GM11168 (cell line): Measurements from ENCODE around the gene MAGEA12.
"Not testable (repeated sequence)": the region's sequence is repeated elsewhere in the genome, so short reads cannot be mapped to it uniquely, and the experiment has no call there.

Source experiments
- in situ Hi-C: fragments of 300-500 bp; cut with MboI; formaldehyde crosslinking; loops from one replicate; pipeline ENCODE4 v1.12.0; 2022; ENCODE audit warnings: low sequenced_read_pairs; ENCODE audit not compliant: unreplicated experiment

Gene MAGEA12, protein sequence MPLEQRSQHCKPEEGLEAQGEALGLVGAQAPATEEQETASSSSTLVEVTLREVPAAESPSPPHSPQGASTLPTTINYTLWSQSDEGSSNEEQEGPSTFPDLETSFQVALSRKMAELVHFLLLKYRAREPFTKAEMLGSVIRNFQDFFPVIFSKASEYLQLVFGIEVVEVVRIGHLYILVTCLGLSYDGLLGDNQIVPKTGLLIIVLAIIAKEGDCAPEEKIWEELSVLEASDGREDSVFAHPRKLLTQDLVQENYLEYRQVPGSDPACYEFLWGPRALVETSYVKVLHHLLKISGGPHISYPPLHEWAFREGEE

DNA sequence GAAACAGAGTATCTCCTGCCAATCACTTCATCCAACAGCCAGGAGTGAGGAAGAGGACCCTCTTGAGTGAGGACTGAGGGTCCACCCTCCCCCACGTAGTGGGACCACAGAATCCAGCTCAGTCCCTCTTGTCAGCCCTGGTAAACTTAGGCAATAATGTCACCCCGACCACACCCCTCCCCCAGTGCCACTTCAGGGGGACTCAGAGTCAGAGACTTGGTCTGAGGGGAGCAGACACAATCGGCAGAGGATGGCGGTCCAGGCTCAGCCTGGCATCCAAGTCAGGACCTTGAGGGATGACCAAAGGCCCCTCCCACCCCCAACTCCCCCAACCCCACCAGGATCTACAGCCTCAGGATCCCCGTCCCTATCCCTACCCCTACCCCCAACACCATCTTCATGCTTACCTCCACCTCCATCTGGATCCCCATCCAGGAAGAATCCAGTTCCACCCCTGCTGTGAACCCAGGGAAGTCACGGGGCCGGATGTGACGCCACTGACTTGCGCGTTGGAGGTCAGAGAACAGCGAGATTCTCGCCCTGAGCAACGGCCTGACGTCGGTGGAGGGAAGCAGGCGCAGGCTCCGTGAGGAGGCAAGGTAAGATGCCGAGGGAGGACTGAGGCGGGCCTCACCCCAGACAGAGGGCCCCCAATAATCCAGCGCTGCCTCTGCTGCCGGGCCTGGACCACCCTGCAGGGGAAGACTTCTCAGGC lies at the start of gene MAGEA12, which contains the start of gene CSAG1:
MAGEA12 (plus strand) TSS at position 497 of the 715 bp plus-strand sequence. CDS start 2,405 bp downstream, outside the sequence.
CSAG1 (minus strand) TSS at position 461 of the 715 bp plus-strand sequence. CDS start 1,261 bp downstream, outside the sequence.
- in situ Hi-C loops: no loop called here

DNA sequence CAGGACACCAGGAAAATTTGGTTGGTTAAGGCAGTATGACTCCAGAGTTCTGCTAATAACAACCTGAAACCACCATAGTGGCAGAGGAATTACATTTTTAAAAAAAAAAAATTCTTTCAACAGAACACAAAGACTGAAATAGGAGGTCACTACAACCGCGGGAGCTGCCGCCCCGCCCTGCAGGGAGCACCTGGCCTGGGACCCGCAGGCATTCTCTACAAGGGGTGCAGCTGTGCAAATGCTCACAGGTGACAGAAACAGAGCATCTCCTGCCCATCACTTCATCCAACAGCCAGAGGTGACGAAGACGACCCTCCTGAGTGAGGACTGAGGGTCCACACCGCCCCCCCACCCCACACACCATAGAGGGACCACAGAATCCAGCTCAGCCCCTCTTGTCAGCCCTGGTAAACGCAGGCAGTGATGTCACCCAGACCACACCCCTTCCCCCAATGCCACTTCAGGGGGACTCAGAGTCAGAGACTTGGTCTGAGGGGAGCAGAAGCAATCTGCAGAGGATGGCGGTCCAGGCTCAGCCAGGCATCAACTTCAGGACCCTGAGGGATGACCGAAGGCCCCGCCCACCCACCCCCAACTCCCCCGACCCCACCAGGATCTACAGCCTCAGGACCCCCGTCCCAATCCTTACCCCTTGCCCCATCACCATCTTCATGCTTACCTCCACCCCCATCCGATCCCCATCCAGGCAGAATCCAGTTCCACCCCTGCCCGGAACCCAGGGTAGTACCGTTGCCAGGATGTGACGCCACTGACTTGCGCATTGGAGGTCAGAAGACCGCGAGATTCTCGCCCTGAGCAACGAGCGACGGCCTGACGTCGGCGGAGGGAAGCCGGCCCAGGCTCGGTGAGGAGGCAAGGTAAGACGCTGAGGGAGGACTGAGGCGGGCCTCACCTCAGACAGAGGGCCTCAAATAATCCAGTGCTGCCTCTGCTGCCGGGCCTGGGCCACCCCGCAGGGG lies 35.3 kb upstream of the MAGEA12 start, which contains the start of gene MAGEA3:
MAGEA3 (plus strand) TSS at position 843 of the 980 bp plus-strand sequence. CDS start 2,039 bp downstream, outside the sequence.
- in situ Hi-C loops: not testable (repeated sequence)

DNA sequence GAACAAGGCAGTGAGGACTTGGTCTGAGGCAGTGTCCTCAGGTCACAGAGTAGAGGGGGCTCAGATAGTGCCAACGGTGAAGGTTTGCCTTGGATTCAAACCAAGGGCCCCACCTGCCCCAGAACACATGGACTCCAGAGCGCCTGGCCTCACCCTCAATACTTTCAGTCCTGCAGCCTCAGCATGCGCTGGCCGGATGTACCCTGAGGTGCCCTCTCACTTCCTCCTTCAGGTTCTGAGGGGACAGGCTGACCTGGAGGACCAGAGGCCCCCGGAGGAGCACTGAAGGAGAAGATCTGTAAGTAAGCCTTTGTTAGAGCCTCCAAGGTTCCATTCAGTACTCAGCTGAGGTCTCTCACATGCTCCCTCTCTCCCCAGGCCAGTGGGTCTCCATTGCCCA lies 33.2 kb upstream of the MAGEA12 start:
- in situ Hi-C loops: not testable (repeated sequence)

DNA sequence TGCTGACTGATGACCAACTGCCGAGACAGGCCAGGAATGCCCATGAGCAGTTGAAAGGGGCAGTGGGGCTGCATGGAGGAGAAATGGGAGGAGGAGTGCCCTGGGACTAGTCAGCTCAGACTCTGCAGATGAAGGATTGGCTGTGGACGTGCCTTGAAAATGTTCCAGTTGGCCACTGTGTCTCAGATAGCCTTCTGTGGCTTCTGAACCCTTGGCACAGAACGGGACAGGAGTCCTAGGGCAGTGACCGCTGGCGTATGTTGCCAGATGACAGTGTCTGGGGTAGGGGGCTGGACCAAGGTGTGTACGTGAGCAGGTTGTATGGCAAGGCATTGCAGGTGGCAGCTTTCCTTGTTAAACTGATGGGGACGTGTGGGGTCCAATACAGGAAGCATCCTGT lies 27.1 kb upstream of the MAGEA12 start:
- in situ Hi-C loops: not testable (repeated sequence)

DNA sequence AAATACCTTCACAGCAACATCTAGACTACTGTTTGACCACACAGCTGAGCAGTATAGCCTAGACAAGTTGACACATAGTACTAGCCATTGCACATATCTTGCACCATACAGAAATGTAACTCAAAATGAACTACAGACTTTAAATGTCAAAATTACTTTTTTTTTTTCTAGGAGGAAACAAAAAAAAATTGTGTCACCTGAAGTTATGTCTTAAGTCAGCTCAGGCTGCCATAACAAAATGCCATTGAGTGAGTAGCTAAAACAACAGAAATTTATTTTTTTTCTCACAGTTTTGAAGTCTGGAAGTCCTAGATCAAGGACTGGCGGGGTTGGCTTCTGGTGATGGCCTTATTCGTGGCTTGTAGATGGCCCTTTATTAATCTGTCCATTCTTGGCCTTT lies 24.4 kb upstream of the MAGEA12 start, which contains the start of gene CSAG2:
CSAG2 (minus strand) TSS at position 101 of the 400 bp plus-strand sequence. CDS start 161 bp downstream, outside the sequence.
- in situ Hi-C loops: not testable (repeated sequence)

DNA sequence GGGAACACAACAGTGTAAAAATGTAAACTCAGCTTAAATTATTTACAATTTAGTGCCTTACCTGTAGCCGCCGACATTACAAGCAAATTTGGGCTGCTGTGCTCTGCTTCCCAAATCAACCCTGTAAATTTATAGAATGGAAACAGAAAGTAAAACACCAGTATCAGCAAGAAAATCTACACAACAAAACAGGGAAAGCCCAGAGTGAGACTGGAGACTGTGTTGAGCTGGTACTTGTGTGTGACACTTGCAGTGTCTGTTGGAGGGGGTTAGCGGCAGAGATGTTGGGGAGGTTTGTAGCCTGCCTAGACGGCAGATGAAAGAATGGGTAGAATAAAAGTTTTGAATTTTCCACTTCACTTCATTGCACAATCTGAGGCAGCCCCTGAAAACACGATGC lies 20.4 kb upstream of the MAGEA12 start:
- in situ Hi-C loops: not testable (repeated sequence)

DNA sequence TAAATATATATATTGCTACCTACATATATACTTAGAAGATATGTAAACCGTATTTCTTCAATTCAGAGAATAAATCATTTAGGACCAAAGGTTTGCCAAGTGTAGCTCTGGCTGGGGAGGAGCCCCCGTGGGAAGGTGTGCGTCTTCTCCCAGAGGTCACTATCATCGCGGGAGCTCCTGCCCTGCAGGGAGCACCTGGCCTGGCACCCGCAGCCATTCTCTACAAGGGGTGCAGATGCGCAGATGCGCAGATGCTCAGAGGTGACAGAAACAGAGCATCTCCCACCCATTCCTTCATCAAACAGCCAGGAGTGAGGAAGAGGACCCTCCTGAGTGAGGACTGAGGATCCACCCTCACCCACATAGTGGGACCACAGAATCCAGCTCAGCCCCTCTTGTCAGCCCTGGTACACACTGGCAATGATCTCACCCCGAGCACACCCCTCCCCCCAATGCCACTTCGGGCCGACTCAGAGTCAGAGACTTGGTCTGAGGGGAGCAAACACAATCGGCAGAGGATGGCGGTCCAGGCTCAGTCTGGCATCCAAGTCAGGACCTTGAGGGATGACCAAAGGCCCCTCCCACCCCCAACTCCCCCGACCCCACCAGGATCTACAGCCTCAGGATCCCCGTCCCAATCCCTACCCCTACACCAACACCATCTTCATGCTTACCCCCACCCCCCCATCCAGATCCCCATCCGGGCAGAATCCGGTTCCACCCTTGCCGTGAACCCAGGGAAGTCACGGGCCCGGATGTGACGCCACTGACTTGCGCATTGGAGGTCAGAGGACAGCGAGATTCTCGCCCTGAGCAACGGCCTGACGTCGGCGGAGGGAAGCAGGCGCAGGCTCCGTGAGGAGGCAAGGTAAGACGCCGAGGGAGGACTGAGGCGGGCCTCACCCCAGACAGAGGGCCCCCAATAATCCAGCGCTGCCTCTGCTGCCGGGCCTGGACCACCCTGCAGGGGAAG lies 19.5 kb upstream of the MAGEA12 start, which contains the start of gene MAGEA2B:
MAGEA2B (plus strand) TSS at position 814 of the 973 bp plus-strand sequence. CDS start 2,479 bp downstream, outside the sequence.
- in situ Hi-C loops: not testable (repeated sequence)

DNA sequence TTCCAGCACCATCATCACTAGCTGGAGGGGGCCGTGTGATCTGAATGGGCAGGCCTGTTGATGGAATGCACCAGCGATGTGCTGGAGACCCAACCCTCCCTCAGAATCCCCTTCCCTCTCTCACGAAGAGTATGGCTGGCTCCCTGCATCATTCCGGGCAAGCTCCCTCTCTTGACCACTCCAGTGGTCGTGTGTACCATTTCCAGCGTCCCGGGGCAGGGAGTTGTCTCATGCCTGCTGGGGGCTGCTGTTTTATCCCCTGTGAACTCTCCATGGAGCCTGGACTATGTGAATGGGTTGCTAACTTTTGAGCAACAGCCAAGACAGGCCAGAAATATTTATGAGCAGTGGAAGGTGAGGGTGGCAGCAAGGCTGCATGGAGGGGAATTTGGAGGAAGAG lies 8.1 kb upstream of the MAGEA12 start:
- in situ Hi-C loops: no loop called here

DNA sequence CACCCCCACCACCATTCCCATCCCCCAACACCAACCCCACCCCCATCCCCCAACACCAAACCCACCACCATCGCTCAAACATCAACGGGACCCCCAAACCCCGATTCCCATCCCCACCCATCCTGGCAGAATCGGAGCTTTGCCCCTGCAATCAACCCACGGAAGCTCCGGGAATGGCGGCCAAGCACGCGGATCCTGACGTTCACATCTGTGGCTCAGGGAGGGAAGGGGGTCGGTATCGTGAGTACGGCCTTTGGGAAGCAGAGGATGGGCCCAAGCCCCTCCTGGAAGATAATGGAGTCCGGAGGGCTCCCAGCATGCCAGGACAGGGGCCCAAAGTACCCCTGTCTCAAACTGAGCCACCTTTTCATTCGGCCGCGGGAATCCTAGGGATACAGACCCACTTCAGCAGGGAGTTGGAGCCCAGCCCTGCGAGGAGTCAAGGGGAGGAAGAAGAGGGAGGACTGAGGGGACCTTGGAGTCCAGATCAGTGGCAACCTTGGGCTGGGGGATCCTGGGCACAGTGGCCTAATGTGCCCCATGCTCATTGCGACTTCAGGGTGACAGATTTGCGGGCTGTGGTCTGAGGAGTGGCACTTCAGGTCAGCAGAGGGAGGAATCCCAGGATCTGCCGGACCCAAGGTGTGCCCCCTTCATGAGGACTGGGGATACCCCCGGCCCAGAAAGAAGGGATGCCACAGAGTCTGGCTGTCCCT lies 744 bp downstream of the MAGEA12 start:
- in situ Hi-C loops: not testable (repeated sequence)

DNA sequence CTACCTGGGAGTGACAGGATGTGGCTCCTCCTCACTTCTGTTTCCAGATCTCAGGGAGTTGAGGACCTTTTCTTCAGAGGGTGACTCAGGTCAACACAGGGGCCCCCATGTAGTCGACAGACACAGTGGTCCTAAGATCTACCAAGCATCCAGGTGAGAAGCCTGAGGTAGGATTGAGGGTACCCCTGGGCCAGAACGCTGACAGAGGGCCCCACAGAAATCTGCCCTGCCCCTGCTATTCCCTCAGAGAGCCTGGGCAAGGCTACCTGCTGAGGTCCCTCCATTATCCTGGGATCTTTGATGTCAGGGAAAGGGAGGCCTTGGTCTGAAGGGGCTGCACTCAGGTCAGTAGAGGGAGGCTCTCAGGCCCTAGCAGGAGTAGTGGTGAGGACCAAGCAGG lies 1.5 kb downstream of the MAGEA12 start:
- in situ Hi-C loops: no loop called here

DNA sequence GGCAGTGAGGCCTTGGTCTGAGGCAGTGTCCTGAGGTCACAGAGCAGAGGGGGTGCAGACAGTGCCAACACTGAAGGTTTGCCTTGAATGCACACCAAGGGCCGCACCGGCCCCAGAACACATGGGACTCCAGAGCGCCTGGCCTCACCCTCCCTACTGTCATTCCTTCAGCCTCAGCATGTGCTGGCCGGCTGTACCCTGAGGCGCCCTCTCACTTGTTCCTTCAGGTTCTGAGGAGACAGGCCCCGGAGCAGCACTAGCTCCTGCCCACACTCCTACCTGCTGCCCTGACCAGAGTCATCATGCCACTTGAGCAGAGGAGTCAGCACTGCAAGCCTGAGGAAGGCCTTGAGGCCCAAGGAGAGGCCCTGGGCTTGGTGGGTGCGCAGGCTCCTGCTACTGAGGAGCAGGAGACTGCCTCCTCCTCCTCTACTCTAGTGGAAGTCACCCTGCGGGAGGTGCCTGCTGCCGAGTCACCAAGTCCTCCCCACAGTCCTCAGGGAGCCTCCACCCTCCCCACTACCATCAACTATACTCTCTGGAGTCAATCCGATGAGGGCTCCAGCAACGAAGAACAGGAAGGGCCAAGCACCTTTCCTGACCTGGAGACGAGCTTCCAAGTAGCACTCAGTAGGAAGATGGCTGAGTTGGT lies 2.4 kb downstream of the MAGEA12 start:
- in situ Hi-C loops: no loop called here

DNA sequence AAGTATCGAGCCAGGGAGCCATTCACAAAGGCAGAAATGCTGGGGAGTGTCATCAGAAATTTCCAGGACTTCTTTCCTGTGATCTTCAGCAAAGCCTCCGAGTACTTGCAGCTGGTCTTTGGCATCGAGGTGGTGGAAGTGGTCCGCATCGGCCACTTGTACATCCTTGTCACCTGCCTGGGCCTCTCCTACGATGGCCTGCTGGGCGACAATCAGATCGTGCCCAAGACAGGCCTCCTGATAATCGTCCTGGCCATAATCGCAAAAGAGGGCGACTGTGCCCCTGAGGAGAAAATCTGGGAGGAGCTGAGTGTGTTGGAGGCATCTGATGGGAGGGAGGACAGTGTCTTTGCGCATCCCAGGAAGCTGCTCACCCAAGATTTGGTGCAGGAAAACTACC lies 3.0 kb downstream of the MAGEA12 start:
- in situ Hi-C loops: not testable (repeated sequence)

DNA sequence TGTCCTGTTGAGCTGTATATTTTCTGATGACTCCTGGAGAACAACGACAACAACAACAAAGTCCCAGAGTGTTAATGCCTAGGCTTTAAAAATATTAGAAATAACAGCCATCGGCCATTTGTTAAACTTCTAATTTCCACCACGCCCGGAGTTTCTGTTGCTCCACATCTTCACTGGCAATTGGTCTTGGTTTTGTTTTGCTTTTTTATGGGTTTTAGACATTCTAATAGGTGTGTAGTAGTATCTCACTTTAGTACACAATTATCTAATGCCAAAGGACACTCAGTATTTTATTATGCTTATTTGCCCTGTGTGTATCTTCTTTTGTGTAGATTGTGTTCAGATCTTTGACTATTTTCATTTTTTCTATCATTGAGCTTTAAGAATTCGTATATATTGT lies 5.0 kb downstream of the MAGEA12 start:
- in situ Hi-C loops: no loop called here

DNA sequence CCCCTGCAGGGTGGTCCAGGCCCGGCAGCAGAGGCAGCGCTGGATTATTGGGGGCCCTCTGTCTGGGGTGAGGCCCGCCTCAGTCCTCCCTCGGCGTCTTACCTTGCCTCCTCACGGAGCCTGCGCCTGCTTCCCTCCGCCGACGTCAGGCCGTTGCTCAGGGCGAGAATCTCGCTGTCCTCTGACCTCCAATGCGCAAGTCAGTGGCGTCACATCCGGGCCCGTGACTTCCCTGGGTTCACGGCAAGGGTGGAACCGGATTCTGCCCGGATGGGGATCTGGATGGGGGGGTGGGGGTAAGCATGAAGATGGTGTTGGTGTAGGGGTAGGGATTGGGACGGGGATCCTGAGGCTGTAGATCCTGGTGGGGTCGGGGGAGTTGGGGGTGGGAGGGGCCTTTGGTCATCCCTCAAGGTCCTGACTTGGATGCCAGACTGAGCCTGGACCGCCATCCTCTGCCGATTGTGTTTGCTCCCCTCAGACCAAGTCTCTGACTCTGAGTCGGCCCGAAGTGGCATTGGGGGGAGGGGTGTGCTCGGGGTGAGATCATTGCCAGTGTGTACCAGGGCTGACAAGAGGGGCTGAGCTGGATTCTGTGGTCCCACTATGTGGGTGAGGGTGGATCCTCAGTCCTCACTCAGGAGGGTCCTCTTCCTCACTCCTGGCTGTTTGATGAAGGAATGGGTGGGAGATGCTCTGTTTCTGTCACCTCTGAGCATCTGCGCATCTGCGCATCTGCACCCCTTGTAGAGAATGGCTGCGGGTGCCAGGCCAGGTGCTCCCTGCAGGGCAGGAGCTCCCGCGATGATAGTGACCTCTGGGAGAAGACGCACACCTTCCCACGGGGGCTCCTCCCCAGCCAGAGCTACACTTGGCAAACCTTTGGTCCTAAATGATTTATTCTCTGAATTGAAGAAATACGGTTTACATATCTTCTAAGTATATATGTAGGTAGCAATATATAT lies 20.4 kb downstream of the MAGEA12 start, which contains the start of gene MAGEA2:
MAGEA2 (minus strand) TSS at position 157 of the 965 bp plus-strand sequence. CDS start 2,479 bp downstream, outside the sequence.
- in situ Hi-C loops: not testable (repeated sequence)

DNA sequence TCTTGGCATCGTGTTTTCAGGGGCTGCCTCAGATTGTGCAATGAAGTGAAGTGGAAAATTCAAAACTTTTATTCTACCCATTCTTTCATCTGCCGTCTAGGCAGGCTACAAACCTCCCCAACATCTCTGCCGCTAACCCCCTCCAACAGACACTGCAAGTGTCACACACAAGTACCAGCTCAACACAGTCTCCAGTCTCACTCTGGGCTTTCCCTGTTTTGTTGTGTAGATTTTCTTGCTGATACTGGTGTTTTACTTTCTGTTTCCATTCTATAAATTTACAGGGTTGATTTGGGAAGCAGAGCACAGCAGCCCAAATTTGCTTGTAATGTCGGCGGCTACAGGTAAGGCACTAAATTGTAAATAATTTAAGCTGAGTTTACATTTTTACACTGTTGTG lies 21.3 kb downstream of the MAGEA12 start:
- in situ Hi-C loops: not testable (repeated sequence)

DNA sequence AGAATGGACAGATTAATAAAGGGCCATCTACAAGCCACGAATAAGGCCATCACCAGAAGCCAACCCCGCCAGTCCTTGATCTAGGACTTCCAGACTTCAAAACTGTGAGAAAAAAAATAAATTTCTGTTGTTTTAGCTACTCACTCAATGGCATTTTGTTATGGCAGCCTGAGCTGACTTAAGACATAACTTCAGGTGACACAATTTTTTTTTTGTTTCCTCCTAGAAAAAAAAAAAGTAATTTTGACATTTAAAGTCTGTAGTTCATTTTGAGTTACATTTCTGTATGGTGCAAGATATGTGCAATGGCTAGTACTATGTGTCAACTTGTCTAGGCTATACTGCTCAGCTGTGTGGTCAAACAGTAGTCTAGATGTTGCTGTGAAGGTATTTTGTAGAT lies 25.4 kb downstream of the MAGEA12 start, which contains the start of gene CSAG3:
CSAG3 (plus strand) TSS at position 301 of the 400 bp plus-strand sequence.
- in situ Hi-C loops: not testable (repeated sequence)
